ENCODE data around the gene MS4A8. TPM values are rescaled to one million over a fixed set of nuclear protein-coding genes. Genes with fewer than 3 reads are reported as not detected.
"Not testable (repeated sequence)": the region's sequence is repeated elsewhere in the genome, so short reads cannot be mapped to it uniquely, and the experiment has no call there.

MS4A8 gene
- total RNA-seq, result not detected in 2 replicates
- long read RNA-seq, result 0 reads

DNA sequence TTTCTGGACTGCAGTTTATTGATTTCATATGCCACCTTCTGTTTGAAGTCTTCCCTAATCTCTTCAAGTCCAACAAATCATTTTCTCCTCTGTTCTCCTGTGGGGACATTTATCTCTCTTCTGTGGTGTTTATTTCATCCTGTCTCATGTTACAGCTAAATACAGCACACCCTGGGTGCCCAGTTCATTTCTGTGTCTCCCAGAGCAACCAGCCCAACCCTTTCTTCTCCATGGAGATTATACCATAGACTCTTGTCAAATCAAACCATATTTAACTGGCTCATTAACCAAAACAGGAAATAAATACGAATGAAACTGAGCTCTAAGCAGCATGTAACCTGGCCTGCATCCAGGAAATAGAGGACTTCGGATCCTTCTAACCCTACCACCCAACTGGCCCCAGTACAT is at the start of gene MS4A8:
Gene MS4A8 (plus strand): TSS at position 329 of the 408 bp plus-strand sequence. CDS start 1,249 bp downstream, outside the sequence.
- no peak for TF ChIP-seq CTCF (conservative IDR thresholded peaks at IDR 0.05)
- Mint-ChIP-seq H3K27ac (ENCODE audit: unreplicated experiment) (no peak within 1 kb of the TSS), H3K27me3 (ENCODE audit: low read depth) (peaks cover 10% of the 10 kb centered on the region), H3K4me3 (no peak within 1 kb of the TSS), H3K36me3 (ENCODE audit: low read depth) (no peaks in the 10 kb centered on the region), H3K4me1 (peaks cover 8% of the 10 kb centered on the region), H3K9me3 (no peaks in the 10 kb centered on the region)
- no peak for DNase-seq (ENCODE audit: low read depth, low spot score)

DNA sequence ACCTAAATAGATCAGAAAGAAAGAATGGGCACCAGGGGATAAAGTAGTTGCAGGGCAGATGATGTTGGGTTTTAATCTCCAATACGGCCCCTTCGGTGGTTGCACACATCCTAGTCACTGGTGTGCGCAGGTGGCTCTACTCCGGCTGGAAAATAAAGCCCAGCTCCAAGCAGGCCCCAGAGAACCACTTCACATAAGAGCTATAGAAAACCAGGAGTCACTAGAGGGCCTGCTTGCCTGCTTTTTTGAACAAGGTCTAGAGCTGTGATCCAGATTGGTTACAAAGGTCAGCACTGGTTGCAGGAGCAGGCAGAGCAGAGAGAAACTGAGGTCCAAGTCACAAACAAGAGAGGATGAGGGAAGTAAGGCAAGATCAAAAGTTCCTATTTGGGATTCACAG is 41.5 kb upstream of the MS4A8 start:
- H3K27me3 Mint-ChIP-seq (ENCODE audit: low read depth), result peaks cover 2% of the 10 kb centered on the region
- no peaks in the 10 kb centered on the region for H3K9me3 Mint-ChIP-seq
- no peaks in the 10 kb centered on the region for H3K4me1 Mint-ChIP-seq
- no peak overlapping the region for H3K4me3 Mint-ChIP-seq
- H3K27ac Mint-ChIP-seq (ENCODE audit: unreplicated experiment), result no peak overlapping the region
- no peak for DNase-seq (ENCODE audit: low read depth, low spot score)
- H3K36me3 Mint-ChIP-seq (ENCODE audit: low read depth), result no peaks in the 10 kb centered on the region
- no peak for TF ChIP-seq CTCF (conservative IDR thresholded peaks at IDR 0.05)

DNA sequence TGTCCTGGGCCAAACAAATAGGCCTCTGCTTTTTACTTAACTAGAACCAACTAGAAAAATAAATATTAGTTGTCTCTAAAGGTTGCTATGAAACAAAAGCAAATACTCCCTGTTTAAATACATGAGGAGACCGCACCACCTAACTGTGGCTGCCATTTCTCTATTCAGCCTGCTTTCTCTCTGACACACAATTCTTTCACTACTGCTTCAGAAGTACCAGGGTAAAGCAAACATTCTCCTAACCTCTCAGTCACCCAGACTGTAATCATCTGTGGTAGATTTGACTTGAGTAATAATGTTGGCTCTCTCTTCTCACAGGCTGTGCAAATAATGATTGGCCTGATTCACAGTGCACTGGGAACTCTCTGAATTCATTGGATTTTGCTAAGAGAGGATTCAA is 41.0 kb upstream of the MS4A8 start:
- Mint-ChIP-seq H3K4me3 (no peak overlapping the region), H3K27me3 (ENCODE audit: low read depth) (peaks cover 4% of the 10 kb centered on the region), H3K9me3 (no peaks in the 10 kb centered on the region), H3K4me1 (no peaks in the 10 kb centered on the region), H3K36me3 (ENCODE audit: low read depth) (no peaks in the 10 kb centered on the region), H3K27ac (ENCODE audit: unreplicated experiment) (no peak overlapping the region)
- no peak for DNase-seq (ENCODE audit: low read depth, low spot score)
- no peak for TF ChIP-seq CTCF (conservative IDR thresholded peaks at IDR 0.05)

DNA sequence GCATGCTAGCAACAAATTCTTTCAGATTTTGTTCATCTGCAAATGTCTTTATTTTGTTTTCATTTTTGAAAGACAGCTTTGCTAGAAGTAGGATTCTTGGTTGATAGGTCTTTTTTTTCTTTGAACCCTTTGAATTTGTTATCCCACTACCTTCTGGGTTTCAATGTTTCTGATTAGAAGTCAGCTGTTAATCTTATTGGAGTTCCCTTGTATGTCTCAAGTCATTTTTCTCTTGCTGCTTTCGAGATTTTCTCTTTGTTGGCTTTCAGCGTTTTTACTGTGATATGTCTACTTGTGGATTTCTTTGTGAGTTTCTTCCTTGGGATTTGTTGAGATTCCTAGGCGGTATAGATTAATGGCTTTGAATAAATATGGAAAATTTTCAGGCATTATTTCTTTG is 27.2 kb upstream of the MS4A8 start:
- no peak overlapping the region for H3K4me3 Mint-ChIP-seq
- no peak overlapping the region for H3K27ac Mint-ChIP-seq (ENCODE audit: unreplicated experiment)
- H3K36me3 Mint-ChIP-seq (ENCODE audit: low read depth), result peaks cover 5% of the 10 kb centered on the region
- H3K27me3 Mint-ChIP-seq (ENCODE audit: low read depth), result peaks cover 12% of the 10 kb centered on the region
- H3K9me3 Mint-ChIP-seq, result peaks cover 9% of the 10 kb centered on the region
- no peaks in the 10 kb centered on the region for H3K4me1 Mint-ChIP-seq
- no peak for DNase-seq (ENCODE audit: low read depth, low spot score)
- no peak for TF ChIP-seq CTCF (conservative IDR thresholded peaks at IDR 0.05)

- H3K4me1 Mint-ChIP-seq; DNase-seq (ENCODE audit: low read depth, low spot score); H3K4me3 Mint-ChIP-seq; H3K27ac Mint-ChIP-seq (ENCODE audit: unreplicated experiment); H3K27me3 Mint-ChIP-seq (ENCODE audit: low read depth): not testable (repeated sequence)
- H3K9me3 Mint-ChIP-seq, result peaks cover 27% of the 10 kb centered on the region
- H3K36me3 Mint-ChIP-seq (ENCODE audit: low read depth), result peaks cover 17% of the 10 kb centered on the region
Observed at GRCh38 chr11:60678231-60678630, 21.2 kb upstream of the MS4A8 start.

DNA sequence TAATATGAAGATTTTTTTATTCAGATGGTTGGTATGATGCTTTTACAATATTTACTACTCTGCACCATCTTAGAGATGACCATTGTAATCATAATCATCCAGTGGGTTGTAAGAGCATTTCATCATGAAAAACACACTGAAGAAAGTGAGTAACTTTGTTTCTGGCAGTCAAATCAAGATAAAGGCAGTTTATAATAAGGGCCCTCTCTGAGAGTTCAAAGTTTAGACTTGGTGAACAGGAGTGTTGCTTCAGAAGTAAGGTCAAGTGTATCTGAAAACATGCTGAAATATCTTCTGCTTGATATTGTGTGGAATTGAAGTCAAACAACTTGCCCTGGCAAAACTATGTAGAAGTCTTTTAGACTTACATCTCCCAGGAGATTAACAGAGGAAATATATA is 19.5 kb upstream of the MS4A8 start:
- H3K9me3 Mint-ChIP-seq, result peaks cover 30% of the 10 kb centered on the region
- H3K4me3 Mint-ChIP-seq, result no peak overlapping the region
- DNase-seq (ENCODE audit: low read depth, low spot score), result no peak
- H3K27ac Mint-ChIP-seq (ENCODE audit: unreplicated experiment), result no peak overlapping the region
- no peak for TF ChIP-seq CTCF (conservative IDR thresholded peaks at IDR 0.05)
- no peaks in the 10 kb centered on the region for H3K4me1 Mint-ChIP-seq
- peaks cover 17% of the 10 kb centered on the region for H3K36me3 Mint-ChIP-seq (ENCODE audit: low read depth)
- H3K27me3 Mint-ChIP-seq (ENCODE audit: low read depth), result no peaks in the 10 kb centered on the region

All from neural crest cell (in vitro differentiated cells).